ENCODE results near the gene MTMR11. TPM values are rescaled to one million over a fixed set of nuclear protein-coding genes. Genes with fewer than 3 reads are reported as not detected.
"Not testable (repeated sequence)": the region's sequence is repeated elsewhere in the genome, so short reads cannot be mapped to it uniquely, and the experiment has no call there.

MTMR11 gene
- total RNA-seq, 1 experiment from 2014 or later = 10.5 TPM

DNA sequence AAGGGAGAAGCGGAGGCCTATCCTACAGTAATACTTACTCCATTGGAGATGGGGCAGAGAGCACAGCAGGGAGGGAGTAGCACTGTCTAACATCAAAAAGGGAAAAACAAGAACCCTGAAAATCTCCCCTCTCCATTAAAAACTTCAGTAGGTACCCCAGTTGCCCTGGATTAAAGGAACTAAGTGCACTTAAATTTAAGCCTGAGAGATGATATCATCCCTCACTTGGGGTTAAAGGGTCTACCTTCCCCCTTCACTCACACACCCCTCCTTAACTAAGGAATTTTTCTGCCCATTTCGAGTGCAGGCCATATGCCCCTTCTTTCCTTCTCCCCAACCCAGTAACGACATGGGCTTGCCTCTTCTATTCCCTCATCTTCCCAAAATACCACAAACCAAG, 3.7 kb upstream of the MTMR11 start (continued):
- TF ChIP-seq ATF3 (IDR thresholded peaks at IDR 0.05) (no peak), FOSL1 (IDR thresholded peaks at IDR 0.05; ENCODE audit: low read depth) (no peak), ZNF274 (IDR thresholded peaks at IDR 0.05; ENCODE audit: low read depth, low read length) (no peak), MAX (IDR thresholded peaks at IDR 0.05) (no peak), ZFX (IDR thresholded peaks at IDR 0.05) (no peak), EZH2phosphoT487 (IDR thresholded peaks at IDR 0.05; ENCODE audit: borderline replicate concordance) (no peak), POLR2A (IDR thresholded peaks at IDR 0.05; ENCODE audit: borderline replicate concordance, extremely low read depth, insufficient read depth, insufficient read length) (no peak), YY1 (IDR thresholded peaks at IDR 0.05; ENCODE audit: extremely low read depth, insufficient replicate concordance, low read depth, low read length) (no peak), RAD21 (IDR thresholded peaks at IDR 0.05; ENCODE audit: low read depth) (no peak), SIN3A (IDR thresholded peaks at IDR 0.05; ENCODE audit: low read depth) (no peak), CBX3 (IDR thresholded peaks at IDR 0.05; ENCODE audit: low read depth) (no peak)

DNA sequence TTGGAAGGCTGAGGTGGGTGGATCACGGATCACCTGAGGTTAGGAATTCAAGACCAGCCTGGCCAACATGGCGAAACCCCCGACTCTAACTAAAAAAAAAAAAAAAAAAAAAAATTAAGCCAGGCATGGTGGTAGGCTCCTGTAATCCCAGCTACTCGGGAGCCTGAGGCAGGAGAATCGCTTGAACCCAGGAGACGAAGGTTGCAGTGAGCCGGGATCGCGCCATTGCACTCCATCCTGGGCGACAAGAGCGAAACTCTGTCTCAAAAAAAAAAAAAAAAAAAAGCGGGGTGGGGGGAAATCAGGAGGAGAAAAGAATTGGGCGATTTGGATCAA, 2.0 kb upstream of the MTMR11 start:
- RAD21 ChIA-PET (ENCODE audit: low non-redundant PET in 1 of 2, low total read pairs in 2 of 2, uncharacterized antibody in 2 of 2, unreplicated experiment in 2 of 2); H3K9me3 ChIP-seq (ENCODE audit: control insufficient read depth in 1 of 2, insufficient read depth in 1 of 2, low read depth in 1 of 2, low read length in 2 of 2); ATAC-seq; DNase-seq (ENCODE audit: low read depth, low spot score); H3K9me2 ChIP-seq (ENCODE audit: insufficient read depth); H2AFZ ChIP-seq (ENCODE audit: low read depth, low read length, poor library complexity, severe bottlenecking); H4K20me1 ChIP-seq (ENCODE audit: insufficient read depth); H3K27me3 ChIP-seq (ENCODE audit: insufficient read depth, low read length); H3K79me2 ChIP-seq (ENCODE audit: insufficient read depth, low read length); H3K36me3 ChIP-seq (ENCODE audit: control insufficient read depth in 1 of 2, insufficient read depth in 2 of 2, low read length in 2 of 2): not testable (repeated sequence)
- Histone ChIP-seq H3K27ac (ENCODE audit: low read depth, low read length) (peak overlapping the region; percentile 89), H3K4me3 (replicated peaks in 1 of 2; ENCODE audit: low read depth in 1 of 2, low read length in 2 of 2) (peak overlapping the region; percentile 45 to 64), H3K9ac (ENCODE audit: low read length) (peak overlapping the region; percentile 67), H3K4me1 (ENCODE audit: control insufficient read depth in 1 of 2, insufficient read depth in 2 of 2, low read length in 2 of 2) (peaks cover 39 to 66% of the 10 kb centered on the region in 2 experiments), H3K4me2 (ENCODE audit: low read length) (peak overlapping the region; percentile 90)
- CTCF ChIA-PET = interaction anchor here (0.9 to 1.2 kb wide), 2 partner anchors 112 to 227 kb away, joined by 4 read pairs; no protein-coding TSS in a partner anchor
- intact Hi-C loops (cut with micrococcal nuclease) = loop anchor here (5.0 kb wide), 1 partner anchor 74 kb away; the partner anchor contains the start of gene OTUD7B
- TSS peak; percentile 46 for BruUV-seq (replicated peaks)
- POLR2A ChIA-PET = interaction anchor here (0.7 to 4.2 kb wide), 5 partner anchors 9 to 72 kb away, joined by 3 to 43 read pairs (median 4); partner anchors contain the start of gene OTUD7B

Measured in HCT116 (cell line).